Fibroblast of lung (primary cell): ENCODE measurements around the gene SUPT7L.

Source experiments
- CTCF ChIP-seq, 2 donors: IDR thresholded peaks in 1 of 2; conservative IDR thresholded peaks in 1 of 2; 1 replicate in 1 of 2; 2 replicates in 1 of 2; pipeline ENCODE4 v1.5.1; 2011 to 2012; ENCODE audit warnings: low read length in 2 of 2, control low read depth in 1 of 2, inconsistent platforms in 1 of 2, low read depth in 1 of 2, mild to moderate bottlenecking in 1 of 2
- EZH2 ChIP-seq: IDR thresholded peaks from 2 replicates; pipeline ENCODE4 v1.5.1; 2012; ENCODE audit warnings: low read length, control low read depth, mild to moderate bottlenecking; ENCODE audit errors: missing control alignments

DNA sequence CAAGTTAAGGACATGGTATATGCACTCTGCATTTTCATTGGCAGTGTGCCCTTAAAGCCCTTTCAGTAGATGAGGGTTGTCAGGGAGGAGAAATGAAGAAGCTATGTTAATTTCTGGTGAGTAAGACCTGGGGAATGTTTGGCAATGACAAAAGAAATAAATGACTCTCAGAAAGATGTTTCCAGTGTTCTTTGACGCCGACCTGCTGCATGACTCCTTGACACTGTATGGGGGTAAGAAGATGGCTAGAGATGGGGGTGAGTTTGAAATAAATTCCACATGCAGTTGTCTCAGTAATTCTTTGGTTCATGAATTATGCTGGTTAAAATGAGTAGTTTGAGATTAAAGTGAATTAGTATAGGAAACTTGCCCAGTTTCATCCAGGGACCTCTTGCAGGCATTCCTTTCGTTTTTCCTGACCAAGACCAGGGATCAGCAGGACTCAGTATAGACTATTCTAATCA is 40.5 kb downstream of the SUPT7L start:
- TF ChIP-seq CTCF (conservative IDR thresholded peaks at IDR 0.05 in 1 of 2, IDR thresholded peaks at IDR 0.05 in 1 of 2; ENCODE audit: low read depth in 1 of 2, low read length in 2 of 2) (no peak), EZH2 (no peak)
